ENCODE measurements around the gene ZNF862.
"Not testable (repeated sequence)": the region's sequence is repeated elsewhere in the genome, so short reads cannot be mapped to it uniquely, and the experiment has no call there.

The ZNF862 gene

GRCh38 chr7:149826344-149827088, 11.7 kb upstream of the ZNF862 start:
- H4K8ac ChIP-seq (ENCODE audit: low read depth, low read length): no peak overlapping the region
- no peak overlapping the region for H3K4ac ChIP-seq (ENCODE audit: low read depth, low read length)

GRCh38 chr7:149827089-149827981, 10.8 kb upstream of the ZNF862 start:
- Histone ChIP-seq H3K4ac (ENCODE audit: low read depth, low read length) (no peak overlapping the region), H3K4me2 (ENCODE audit: low read length) (no peak overlapping the region), H3K23ac (ENCODE audit: low read length) (no peak overlapping the region), H3K4me1 (ENCODE audit: control insufficient read depth, low read depth, low read length) (no peaks in the 10 kb centered on the region), H4K8ac (ENCODE audit: low read depth, low read length) (no peak overlapping the region), H3K79me2 (ENCODE audit: control insufficient read depth, insufficient read depth, low read length) (no peaks in the 10 kb centered on the region), H3K18ac (ENCODE audit: low read length) (no peak overlapping the region), H4K5ac (ENCODE audit: low read length) (no peak overlapping the region), H2BK5ac (ENCODE audit: low read length) (no peak overlapping the region), H3K27ac (ENCODE audit: low read depth, low read length) (no peak overlapping the region), H3K27me3 (ENCODE audit: insufficient read depth, low read length, poor library complexity) (no peaks in the 10 kb centered on the region), H2BK120ac (ENCODE audit: low read depth, low read length) (no peak overlapping the region), H2AK5ac (ENCODE audit: low read length) (no peak overlapping the region), H3K4me3 (ENCODE audit: low read length) (no peak overlapping the region), H3K36me3 (ENCODE audit: control insufficient read depth, insufficient read depth, low read length) (no peaks in the 10 kb centered on the region), H3K79me1 (ENCODE audit: low read length) (no peaks in the 10 kb centered on the region), H3K56ac (ENCODE audit: low read length) (no peak overlapping the region), H2BK15ac (replicated peaks; ENCODE audit: low read depth) (no peak overlapping the region), H3K9ac (ENCODE audit: low read length) (no peak overlapping the region)
- no CpG with 5 or more reads among the region's 23 CpGs for WGBS (ENCODE audit: extremely low coverage, insufficient coverage, low lambda C conversion rate)
- no peak for DNase-seq

More at GRCh38 chr7:149826344-149827088, 11.7 kb upstream of the ZNF862 start:
- no peaks in the 10 kb centered on the region for H3K36me3 ChIP-seq (ENCODE audit: control insufficient read depth, insufficient read depth, low read length)
- no peak overlapping the region for H3K18ac ChIP-seq (ENCODE audit: low read length)
- H3K9ac ChIP-seq (ENCODE audit: low read length): no peak overlapping the region
- H3K23ac ChIP-seq (ENCODE audit: low read length): no peak overlapping the region
- no peaks in the 10 kb centered on the region for H3K79me1 ChIP-seq (ENCODE audit: low read length)
- H2BK120ac ChIP-seq (ENCODE audit: low read depth, low read length): no peak overlapping the region
- no peak overlapping the region for H3K4me2 ChIP-seq (ENCODE audit: low read length)
- H3K56ac ChIP-seq (ENCODE audit: low read length): no peak overlapping the region
- H2BK15ac ChIP-seq (replicated peaks; ENCODE audit: low read depth): no peak overlapping the region
- H3K79me2 ChIP-seq (ENCODE audit: control insufficient read depth, insufficient read depth, low read length): no peaks in the 10 kb centered on the region
- H3K4me3 ChIP-seq (ENCODE audit: low read length): no peak overlapping the region
- H2BK5ac ChIP-seq (ENCODE audit: low read length): no peak overlapping the region
- no peak overlapping the region for H2AK5ac ChIP-seq (ENCODE audit: low read length)
- H3K27ac ChIP-seq (ENCODE audit: low read depth, low read length): no peak overlapping the region
- H3K27me3 ChIP-seq (ENCODE audit: insufficient read depth, low read length, poor library complexity): no peaks in the 10 kb centered on the region
- no peak for DNase-seq
- no CpG with 5 or more reads among the region's 12 CpGs for WGBS (ENCODE audit: extremely low coverage, insufficient coverage, low lambda C conversion rate)
- H4K5ac ChIP-seq (ENCODE audit: low read length): no peak overlapping the region
- no peaks in the 10 kb centered on the region for H3K4me1 ChIP-seq (ENCODE audit: control insufficient read depth, low read depth, low read length)

DNA sequence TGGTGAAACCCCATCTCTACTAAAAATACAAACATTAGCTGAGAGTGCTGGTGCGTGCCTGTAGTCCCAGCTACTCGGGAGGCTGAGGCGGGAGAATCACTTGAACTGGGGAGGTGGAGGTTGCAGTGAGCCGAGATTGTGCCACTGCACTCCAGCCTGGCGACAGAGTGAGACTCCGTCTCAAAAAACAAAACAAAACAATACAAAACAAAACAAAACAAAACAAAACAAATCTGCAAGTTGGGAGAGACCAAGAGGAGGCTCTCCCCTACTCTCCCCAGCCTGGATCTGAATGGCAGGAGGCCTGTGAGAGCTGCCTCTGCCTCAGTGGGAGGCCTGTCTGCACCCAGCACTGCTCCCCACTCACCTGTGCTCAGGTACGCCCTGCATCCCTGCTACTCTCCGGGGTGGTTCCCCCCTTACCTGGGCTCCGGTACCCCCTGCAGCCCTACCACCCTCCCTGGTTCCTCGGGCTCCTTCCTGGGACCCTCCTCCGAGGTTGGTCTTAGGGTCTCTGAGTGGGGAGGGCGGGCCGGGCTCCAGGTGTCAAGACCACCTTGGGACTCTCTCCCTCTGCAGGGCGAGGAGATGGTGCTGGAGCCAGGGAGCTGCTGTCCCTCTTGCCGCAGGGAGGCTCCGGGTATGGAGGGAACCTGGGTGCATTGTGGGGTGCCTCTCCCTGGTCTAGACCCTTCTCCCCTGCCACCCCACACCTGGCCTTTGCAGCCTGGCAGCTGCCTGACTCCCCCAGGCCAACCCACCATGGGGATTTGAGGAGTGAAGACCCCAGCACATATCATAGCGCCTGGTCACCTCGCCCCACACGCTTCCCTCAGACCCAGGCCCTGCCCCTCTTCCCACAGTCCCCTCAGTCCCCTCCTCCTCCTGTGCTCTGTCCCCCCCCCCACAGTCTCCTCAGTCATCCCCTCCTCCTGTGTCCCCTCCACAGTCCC, 9.5 kb upstream of the ZNF862 start:
- H3K27me3 ChIP-seq (ENCODE audit: insufficient read depth, low read length, poor library complexity): no peaks in the 10 kb centered on the region
- H2AK5ac ChIP-seq (ENCODE audit: low read length): no peak overlapping the region
- H4K8ac ChIP-seq (ENCODE audit: low read depth, low read length): no peak overlapping the region
- no peak overlapping the region for H3K27ac ChIP-seq (ENCODE audit: low read depth, low read length)
- no peak overlapping the region for H2BK5ac ChIP-seq (ENCODE audit: low read length)
- no peak for DNase-seq
- WGBS (ENCODE audit: extremely low coverage, insufficient coverage, low lambda C conversion rate): no CpG with 5 or more reads among the region's 19 CpGs
- H3K9ac ChIP-seq (ENCODE audit: low read length): no peak overlapping the region
- no peaks in the 10 kb centered on the region for H3K4me1 ChIP-seq (ENCODE audit: control insufficient read depth, low read depth, low read length)
- H3K4me3 ChIP-seq (ENCODE audit: low read length): no peak overlapping the region
- no peak overlapping the region for H4K5ac ChIP-seq (ENCODE audit: low read length)
- no peak overlapping the region for H3K4ac ChIP-seq (ENCODE audit: low read depth, low read length)
- no peak overlapping the region for H3K4me2 ChIP-seq (ENCODE audit: low read length)
- H3K36me3 ChIP-seq (ENCODE audit: control insufficient read depth, insufficient read depth, low read length): no peaks in the 10 kb centered on the region
- H3K79me2 ChIP-seq (ENCODE audit: control insufficient read depth, insufficient read depth, low read length): no peaks in the 10 kb centered on the region
- no peak overlapping the region for H2BK15ac ChIP-seq (replicated peaks; ENCODE audit: low read depth)
- H3K79me1 ChIP-seq (ENCODE audit: low read length): no peaks in the 10 kb centered on the region
- H3K23ac ChIP-seq (ENCODE audit: low read length): no peak overlapping the region
- H3K56ac ChIP-seq (ENCODE audit: low read length): no peak overlapping the region
- H3K18ac ChIP-seq (ENCODE audit: low read length): no peak overlapping the region
- no peak overlapping the region for H2BK120ac ChIP-seq (ENCODE audit: low read depth, low read length)

GRCh38 chr7:149830527-149830926, 7.6 kb upstream of the ZNF862 start:
- not testable (repeated sequence) for H2BK15ac ChIP-seq (replicated peaks; ENCODE audit: low read depth); H3K4me1 ChIP-seq (ENCODE audit: control insufficient read depth, low read depth, low read length); H3K4me3 ChIP-seq (ENCODE audit: low read length); H3K27ac ChIP-seq (ENCODE audit: low read depth, low read length); H3K4me2 ChIP-seq (ENCODE audit: low read length); H4K5ac ChIP-seq (ENCODE audit: low read length); H3K9ac ChIP-seq (ENCODE audit: low read length); H4K8ac ChIP-seq (ENCODE audit: low read depth, low read length); H3K18ac ChIP-seq (ENCODE audit: low read length); H3K79me1 ChIP-seq (ENCODE audit: low read length); H3K36me3 ChIP-seq (ENCODE audit: control insufficient read depth, insufficient read depth, low read length); H3K27me3 ChIP-seq (ENCODE audit: insufficient read depth, low read length, poor library complexity); DNase-seq; H2BK120ac ChIP-seq (ENCODE audit: low read depth, low read length); H2AK5ac ChIP-seq (ENCODE audit: low read length); H3K4ac ChIP-seq (ENCODE audit: low read depth, low read length); H2BK5ac ChIP-seq (ENCODE audit: low read length); H3K56ac ChIP-seq (ENCODE audit: low read length); H3K79me2 ChIP-seq (ENCODE audit: control insufficient read depth, insufficient read depth, low read length); H3K23ac ChIP-seq (ENCODE audit: low read length)
- no CpG with 5 or more reads among the region's 1 CpG for WGBS (ENCODE audit: extremely low coverage, insufficient coverage, low lambda C conversion rate)

GRCh38 chr7:149830997-149831740, 7.0 kb upstream of the ZNF862 start:
- no peaks in the 10 kb centered on the region for H3K4me1 ChIP-seq (ENCODE audit: control insufficient read depth, low read depth, low read length)
- no peak overlapping the region for H2BK5ac ChIP-seq (ENCODE audit: low read length)
- no peak overlapping the region for H2BK15ac ChIP-seq (replicated peaks; ENCODE audit: low read depth)
- no CpG with 5 or more reads among the region's 11 CpGs for WGBS (ENCODE audit: extremely low coverage, insufficient coverage, low lambda C conversion rate)
- DNase-seq: no peak
- no peaks in the 10 kb centered on the region for H3K79me2 ChIP-seq (ENCODE audit: control insufficient read depth, insufficient read depth, low read length)
- no peaks in the 10 kb centered on the region for H3K36me3 ChIP-seq (ENCODE audit: control insufficient read depth, insufficient read depth, low read length)
- H3K79me1 ChIP-seq (ENCODE audit: low read length): no peaks in the 10 kb centered on the region
- H3K23ac ChIP-seq (ENCODE audit: low read length): no peak overlapping the region
- no peak overlapping the region for H3K27ac ChIP-seq (ENCODE audit: low read depth, low read length)
- H2BK120ac ChIP-seq (ENCODE audit: low read depth, low read length): no peak overlapping the region
- H3K27me3 ChIP-seq (ENCODE audit: insufficient read depth, low read length, poor library complexity): no peaks in the 10 kb centered on the region
- H3K4ac ChIP-seq (ENCODE audit: low read depth, low read length): no peak overlapping the region
- H4K5ac ChIP-seq (ENCODE audit: low read length): no peak overlapping the region
- no peak overlapping the region for H3K9ac ChIP-seq (ENCODE audit: low read length)
- H3K56ac ChIP-seq (ENCODE audit: low read length): no peak overlapping the region
- no peak overlapping the region for H4K8ac ChIP-seq (ENCODE audit: low read depth, low read length)
- H3K18ac ChIP-seq (ENCODE audit: low read length): no peak overlapping the region
- no peak overlapping the region for H3K4me2 ChIP-seq (ENCODE audit: low read length)
- no peak overlapping the region for H2AK5ac ChIP-seq (ENCODE audit: low read length)
- no peak overlapping the region for H3K4me3 ChIP-seq (ENCODE audit: low read length)

Data from mesendoderm (in vitro differentiated cells).